Erythroblast (primary cell): ENCODE results near the gene MCHR2.

ENCODE experiments used
- GATA1 ChIP-seq: IDR thresholded peaks from 2 replicates; pipeline ENCODE4 v1.6.1; 2011; ENCODE audit warnings: low read depth, mild to moderate bottlenecking, control low read depth, low read length, moderate library complexity
- POLR2A ChIP-seq: IDR thresholded peaks from 2 replicates; pipeline ENCODE4 v1.6.1; 2011; ENCODE audit warnings: mild to moderate bottlenecking, low read length

DNA sequence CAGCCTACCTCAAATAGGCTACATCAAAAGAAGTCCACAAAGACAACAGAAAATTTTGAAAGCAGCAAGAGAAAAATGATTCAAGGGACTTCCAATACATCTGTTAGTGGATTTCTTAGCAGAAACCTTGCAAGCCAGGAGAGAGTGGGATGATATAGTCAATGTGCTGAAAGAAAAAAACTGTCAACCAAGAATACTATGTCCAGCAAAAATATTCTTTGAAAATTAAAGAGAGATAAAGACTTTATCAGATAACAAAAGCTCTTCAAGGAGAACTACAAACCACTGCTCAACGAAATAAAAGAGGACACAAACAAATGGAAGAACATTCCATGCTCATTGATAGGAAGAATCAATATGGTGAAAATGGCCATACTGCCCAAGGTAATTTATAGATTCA lies 34.0 kb downstream of the MCHR2 start:
- TF ChIP-seq POLR2A, result no peak
- no peak for TF ChIP-seq GATA1
